ENCODE results near the gene STK32C. TPM values are rescaled to one million over a fixed set of nuclear protein-coding genes. Genes with fewer than 3 reads are reported as not detected.

STK32C gene
- total RNA-seq: 11.0 and 15.2 TPM in 2 replicates

DNA sequence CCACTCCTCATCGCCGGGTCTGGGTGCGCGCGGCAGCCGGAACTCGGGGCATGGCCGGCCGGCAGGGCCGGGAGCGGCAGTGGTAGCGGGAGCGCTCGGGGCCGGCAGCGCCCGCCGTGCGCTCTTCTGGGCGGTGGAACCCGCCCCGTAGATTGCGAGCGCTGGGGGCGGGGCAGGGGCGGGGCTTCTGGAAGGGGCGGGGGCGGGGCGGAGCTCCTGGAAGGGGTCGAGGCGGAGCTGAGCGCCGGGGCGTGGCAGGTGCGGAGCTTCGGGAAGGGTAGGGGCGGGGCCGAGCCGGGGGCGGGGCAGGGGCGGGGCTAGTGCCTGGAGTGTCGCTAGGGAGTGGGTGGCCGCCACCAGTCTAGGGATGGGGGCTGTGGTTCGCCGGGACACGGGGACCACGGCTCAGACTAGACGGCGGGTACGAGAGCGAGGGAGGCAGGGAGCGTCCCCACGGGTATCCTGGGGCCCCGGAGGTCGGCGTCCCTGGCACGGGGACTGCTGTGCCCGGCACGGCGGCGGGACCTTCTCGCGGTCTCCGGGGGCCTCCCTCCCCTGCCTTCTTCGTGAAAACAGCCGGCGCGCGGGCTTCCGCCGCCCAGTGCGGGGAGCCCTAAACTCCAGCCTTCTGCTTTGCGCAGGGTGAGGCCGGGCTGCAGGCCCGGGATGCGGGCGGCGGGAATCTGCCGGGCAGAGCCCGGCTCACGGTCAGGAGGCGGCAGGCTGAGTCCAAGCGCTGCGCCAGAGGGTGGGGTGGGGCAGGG lies at the start of gene STK32C:
STK32C (minus strand) TSS at position 128 of the 764 bp plus-strand sequence; CDS start at position 11, 117 bp downstream.

DNA sequence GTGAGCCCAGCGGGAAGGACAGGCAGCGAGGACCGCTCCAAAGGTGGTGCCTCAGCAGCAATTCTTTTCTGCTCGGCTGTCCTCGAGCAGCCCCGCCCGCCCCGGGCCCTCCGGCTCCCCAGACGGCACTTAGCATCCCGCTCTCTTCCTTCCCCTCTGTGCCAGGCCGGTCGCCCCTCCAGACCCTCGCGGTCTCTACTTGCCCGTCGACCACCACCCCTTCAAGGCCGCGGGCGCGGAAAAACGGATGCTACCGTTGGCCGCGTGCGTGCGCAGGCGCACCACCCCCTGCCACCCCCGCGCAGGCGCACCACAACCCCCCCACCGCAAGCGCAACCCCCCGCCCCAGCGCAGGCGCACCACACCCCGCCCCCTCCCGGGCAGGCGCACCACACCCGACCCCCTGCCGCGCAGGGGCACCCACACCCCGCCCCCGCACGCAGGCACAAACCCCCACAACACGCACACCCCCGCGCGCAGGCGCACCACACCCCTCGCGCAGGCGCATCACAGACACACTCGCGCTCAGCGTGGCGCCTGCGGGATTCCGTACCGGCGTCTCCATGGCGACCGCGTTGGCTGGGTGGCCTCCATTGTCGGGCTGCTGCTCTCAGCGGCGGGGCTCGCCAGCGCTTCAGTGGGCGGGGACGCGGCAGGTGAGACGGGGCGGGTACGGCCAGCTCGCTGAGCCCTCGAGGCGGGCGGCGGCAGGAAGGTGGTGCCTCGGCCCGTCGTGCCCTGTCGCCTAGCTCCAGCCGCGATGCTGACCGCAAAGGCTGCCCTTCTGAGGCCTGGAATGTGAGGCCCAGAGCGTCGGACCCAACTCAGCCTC lies 24.1 kb upstream of the STK32C start, which contains the start of gene LRRC27:
LRRC27 (plus strand) TSS at position 593 of the 832 bp plus-strand sequence. CDS start 1,332 bp downstream, outside the sequence.

DNA sequence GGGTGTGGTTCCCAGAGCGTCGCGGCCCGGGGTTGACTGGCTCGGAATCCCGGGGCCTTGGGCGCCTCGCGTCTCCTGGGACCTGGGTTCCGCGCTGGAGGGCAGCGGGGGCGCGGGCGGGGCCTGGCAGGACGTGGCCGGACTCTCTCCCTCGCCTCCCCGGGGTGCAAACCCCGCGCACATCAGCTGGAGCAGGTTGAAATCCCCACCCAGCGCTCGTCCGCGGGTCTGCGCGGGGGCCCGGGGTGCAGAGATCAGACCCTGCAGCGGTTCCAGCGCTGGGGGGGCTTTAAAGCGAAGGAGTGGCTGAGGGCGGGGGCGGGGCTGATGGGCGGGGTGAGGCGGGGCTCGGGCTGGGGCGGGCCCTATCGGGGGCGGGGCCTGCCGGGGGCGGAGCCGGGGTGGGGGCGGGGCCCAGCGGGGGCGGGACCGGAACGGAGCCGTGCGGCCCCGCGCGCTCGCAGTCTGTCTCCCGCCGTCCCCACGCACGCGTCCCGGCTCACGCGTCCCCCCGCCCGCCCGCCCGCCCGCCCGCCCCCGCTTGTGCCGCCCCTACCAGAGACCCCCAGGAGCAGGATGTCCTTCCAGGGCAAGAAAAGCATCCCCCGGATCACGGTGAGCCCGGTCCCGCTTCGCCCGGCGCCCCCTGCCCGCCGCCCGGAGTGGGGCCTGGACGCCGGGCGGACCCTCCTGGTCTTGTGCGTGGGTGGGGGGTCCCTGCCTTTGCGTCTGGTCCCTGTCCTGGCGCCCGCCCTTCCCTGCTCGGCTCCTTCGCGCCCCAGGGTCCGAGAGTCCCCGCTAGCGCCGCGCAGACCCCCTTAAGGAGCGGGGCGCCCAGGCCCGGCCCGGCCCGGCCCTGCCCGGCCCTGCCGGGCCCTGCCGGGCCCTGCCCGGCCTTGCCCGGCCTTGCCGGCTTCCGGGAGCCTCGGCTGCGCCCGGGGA lies 121.0 kb downstream of the STK32C start, which contains the start of gene DPYSL4:
DPYSL4 (plus strand) TSS at position 461 of the 942 bp plus-strand sequence; CDS start at position 577, 116 bp downstream.

Other genes starting within 250 kb of the STK32C start
- 0.24 and 0.32 TPM in 2 replicates for gene JAKMIP3, start 242.0 kb downstream of the STK32C start, total RNA-seq
- gene DPYSL4, start 121.0 kb downstream of the STK32C start, total RNA-seq: 4.4 and 6.1 TPM in 2 replicates
- gene LRRC27, start 24.2 kb upstream of the STK32C start, total RNA-seq: 18.8 and 19.8 TPM in 2 replicates
- gene PWWP2B, start 89.2 kb upstream of the STK32C start, total RNA-seq: 26.0 and 26.3 TPM in 2 replicates
- 25.5 and 25.8 TPM in 2 replicates for gene INPP5A, start 229.8 kb upstream of the STK32C start, total RNA-seq